HCT116 (cell line): ENCODE measurements around the gene ITGAD.

Source experiments
- CTCF ChIP-seq, 3 experiments: fragments of 200-600 bp in 1 of 3; sonication (generic) in 1 of 3; IDR thresholded peaks in 2 of 3; conservative IDR thresholded peaks in 1 of 3; 2 replicates each; pipeline ENCODE4 v1.5.1; 2012 to 2017; ENCODE audit warnings: low read depth in 2 of 3, low read length in 2 of 3, antibody characterized with exemption in 1 of 3, borderline replicate concordance in 1 of 3, control low read depth in 1 of 3, mild to moderate bottlenecking in 1 of 3, mixed read lengths in 1 of 3, mixed run types in 1 of 3, moderate library complexity in 1 of 3; ENCODE audit not compliant: insufficient read depth in 1 of 3
- ZNF274 ChIP-seq: fragments of 200-500 bp; sonication (Bioruptor generic); IDR thresholded peaks from 2 replicates; pipeline ENCODE4 v1.6.1; 2014; ENCODE audit warnings: mild to moderate bottlenecking, low read depth, low read length, inconsistent platforms

- TF ChIP-seq ZNF274 (no peak), CTCF (IDR thresholded peaks at IDR 0.05 in 2 of 3, conservative IDR thresholded peaks at IDR 0.05 in 1 of 3; ENCODE audit: borderline replicate concordance in 1 of 3, insufficient read depth in 1 of 3, low read depth in 2 of 3, low read length in 2 of 3) (no peak)
Observed at GRCh38 chr16:31473264-31473984, 80.3 kb downstream of the ITGAD start.
